Measurements from ENCODE around the gene SAMD3. TPM values are rescaled to one million over a fixed set of nuclear protein-coding genes. Genes with fewer than 3 reads are reported as not detected.

SAMD3 gene
- total RNA-seq, 1 experiment from 2014 or later: not detected

GRCh38 chr6:130105996-130106704 is 116.6 kb downstream of the SAMD3 start:
- Mint-ChIP-seq H3K27ac (ENCODE audit: low read depth, unreplicated experiment) (no peak overlapping the region), H3K27me3 (ENCODE audit: insufficient read depth, unreplicated experiment) (no peaks in the 10 kb centered on the region), H3K4me3 (ENCODE audit: unreplicated experiment) (no peak overlapping the region), H3K4me1 (ENCODE audit: insufficient read depth, unreplicated experiment) (no peaks in the 10 kb centered on the region), H3K36me3 (ENCODE audit: insufficient read depth, unreplicated experiment) (peaks cover 6% of the 10 kb centered on the region), H3K9me3 (ENCODE audit: unreplicated experiment) (peaks cover 10% of the 10 kb centered on the region)
- no peak for TF ChIP-seq CTCF (IDR thresholded peaks at IDR 0.05; ENCODE audit: unreplicated experiment)
- intact Hi-C loops (cut with micrococcal nuclease): no loop called here
- no peak for DNase-seq (ENCODE audit: unreplicated experiment)
- ChIA-PET POLR2A (interaction anchor here (0.6 kb wide), 1 partner anchor 15 kb away, joined by 4 read pairs; no protein-coding TSS in a partner anchor), CTCF (interaction anchor here (0.7 kb wide), 1 partner anchor 573 kb away, joined by 3 read pairs; no protein-coding TSS in a partner anchor)
- BruUV-seq (replicated peaks): no TSS peak

GRCh38 chr6:130099119-130099518 is 123.6 kb downstream of the SAMD3 start:
- DNase-seq (ENCODE audit: unreplicated experiment): no peak
- POLR2A ChIA-PET: no interaction called here
- Mint-ChIP-seq H3K4me1 (ENCODE audit: insufficient read depth, unreplicated experiment) (no peaks in the 10 kb centered on the region), H3K27me3 (ENCODE audit: insufficient read depth, unreplicated experiment) (no peaks in the 10 kb centered on the region), H3K4me3 (ENCODE audit: unreplicated experiment) (no peak overlapping the region), H3K9me3 (ENCODE audit: unreplicated experiment) (no peaks in the 10 kb centered on the region), H3K27ac (ENCODE audit: low read depth, unreplicated experiment) (no peak overlapping the region), H3K36me3 (ENCODE audit: insufficient read depth, unreplicated experiment) (peaks cover 7% of the 10 kb centered on the region)
- intact Hi-C loops (cut with micrococcal nuclease): no loop called here
- no TSS peak for BruUV-seq (replicated peaks)
- CTCF ChIA-PET: interaction anchor here (1.0 kb wide), 1 partner anchor 9 kb away, joined by 3 read pairs; no protein-coding TSS in a partner anchor
- TF ChIP-seq CTCF (IDR thresholded peaks at IDR 0.05; ENCODE audit: unreplicated experiment): no peak

GRCh38 chr6:130098317-130098716 is 124.4 kb downstream of the SAMD3 start:
- no peaks in the 10 kb centered on the region for H3K27me3 Mint-ChIP-seq (ENCODE audit: insufficient read depth, unreplicated experiment)
- H3K9me3 Mint-ChIP-seq (ENCODE audit: unreplicated experiment): no peaks in the 10 kb centered on the region
- ChIA-PET CTCF (no interaction called here), POLR2A (no interaction called here)
- BruUV-seq (replicated peaks): no TSS peak
- intact Hi-C loops (cut with micrococcal nuclease): no loop called here
- H3K4me1 Mint-ChIP-seq (ENCODE audit: insufficient read depth, unreplicated experiment): no peaks in the 10 kb centered on the region
- H3K4me3 Mint-ChIP-seq (ENCODE audit: unreplicated experiment): no peak overlapping the region
- H3K27ac Mint-ChIP-seq (ENCODE audit: low read depth, unreplicated experiment): no peak overlapping the region
- no peak for TF ChIP-seq CTCF (IDR thresholded peaks at IDR 0.05; ENCODE audit: unreplicated experiment)
- DNase-seq (ENCODE audit: unreplicated experiment): no peak
- peaks cover 10% of the 10 kb centered on the region for H3K36me3 Mint-ChIP-seq (ENCODE audit: insufficient read depth, unreplicated experiment)

Other genes with a start within 250 kb of the SAMD3 start
- gene L3MBTL3, start 204.4 kb downstream of the SAMD3 start, total RNA-seq (2022): 5.2 and 11.7 TPM in 2 replicates
- not detected in 2 replicates for gene TMEM200A, start 143.1 kb upstream of the SAMD3 start, total RNA-seq (2022)

Measured in MCF 10A (cell line).